GM18519 (cell line): ENCODE results near the gene MYOM1.

Experiments used
- ATAC-seq: cut with Tn5 transposase; IDR thresholded peaks from one replicate; pipeline ENCODE4 v1.9.1; 2021; ENCODE audit warnings: mild to moderate bottlenecking, moderate library complexity; ENCODE audit not compliant: unreplicated experiment, low FRiP score

The MYOM1 gene

GRCh38 chr18:3156325-3156640 is 63.5 kb downstream of the MYOM1 start:
- ATAC-seq = no peak

- no peak for ATAC-seq
These were observed 65.6 kb downstream of the MYOM1 start for GRCh38 chr18:3154214-3154613.

- ATAC-seq = no peak
These were observed 66.6 kb downstream of the MYOM1 start for GRCh38 chr18:3153107-3153704.

- no peak for ATAC-seq
These were observed 67.5 kb downstream of the MYOM1 start for GRCh38 chr18:3152294-3152693.

- ATAC-seq = no peak
These were observed 68.1 kb downstream of the MYOM1 start for GRCh38 chr18:3151399-3152264.

GRCh38 chr18:3150688-3151087 is 69.1 kb downstream of the MYOM1 start:
- ATAC-seq = no peak

GRCh38 chr18:3150274-3150673 is 69.5 kb downstream of the MYOM1 start:
- ATAC-seq = no peak

GRCh38 chr18:3148930-3149535 is 70.7 kb downstream of the MYOM1 start:
- ATAC-seq = no peak

GRCh38 chr18:3147935-3148554 is 71.7 kb downstream of the MYOM1 start:
- ATAC-seq = no peak

GRCh38 chr18:3140986-3141639 is 78.7 kb downstream of the MYOM1 start:
- no peak for ATAC-seq

- no peak for ATAC-seq
These were observed 79.4 kb downstream of the MYOM1 start for GRCh38 chr18:3140342-3140741.

- ATAC-seq = no peak
These were observed 80.4 kb downstream of the MYOM1 start for GRCh38 chr18:3139406-3139805.

GRCh38 chr18:3138274-3138975 is 81.3 kb downstream of the MYOM1 start:
- ATAC-seq = no peak

- ATAC-seq = no peak
These were observed 84.2 kb downstream of the MYOM1 start for GRCh38 chr18:3135536-3135935.

- ATAC-seq = no peak
These were observed 87.1 kb downstream of the MYOM1 start for GRCh38 chr18:3132700-3133099.

- ATAC-seq = no peak
These were observed 89.4 kb downstream of the MYOM1 start for GRCh38 chr18:3130344-3130743.

- peak; percentile 83 for ATAC-seq
These were observed 90.5 kb downstream of the MYOM1 start for GRCh38 chr18:3129053-3129864.

- no peak for ATAC-seq
These were observed 93.2 kb downstream of the MYOM1 start for GRCh38 chr18:3126457-3127097.

- ATAC-seq = no peak
These were observed 94.9 kb downstream of the MYOM1 start for GRCh38 chr18:3124822-3125221.
